Measurements from ENCODE around the gene FOXJ3. TPM values are rescaled to one million over a fixed set of nuclear protein-coding genes. Genes with fewer than 3 reads are reported as not detected.

Gene FOXJ3
- total RNA-seq, 1 donor: 37.3 TPM

DNA sequence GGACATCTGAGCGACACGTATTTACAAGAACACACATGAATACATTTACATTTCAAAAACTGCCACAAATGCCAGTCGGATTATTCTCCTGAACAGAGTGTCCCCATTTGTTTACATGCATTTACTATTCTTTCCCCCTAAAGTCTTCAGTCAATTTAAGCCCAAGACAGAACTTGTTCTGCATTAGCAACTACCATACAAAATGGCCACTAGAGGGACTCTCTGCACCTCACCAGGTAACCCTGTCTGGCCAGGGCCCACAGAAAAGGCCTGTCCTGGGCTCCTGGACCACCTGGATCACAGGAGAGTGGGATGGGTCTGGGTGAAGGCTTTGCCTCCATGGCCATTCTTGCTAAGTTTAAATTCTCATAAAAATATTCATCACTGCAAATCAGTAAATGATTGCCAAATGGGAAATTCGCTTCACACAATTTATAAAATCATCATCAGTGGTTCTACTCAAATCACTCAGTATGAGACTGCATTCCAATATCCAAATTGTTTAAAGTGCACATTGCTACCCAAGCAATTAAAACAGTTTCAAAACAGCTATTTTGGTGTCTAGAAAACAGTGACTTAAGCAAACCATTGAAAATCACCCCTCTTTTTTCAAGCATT is 158.0 kb downstream of the FOXJ3 start:
- Histone ChIP-seq H3K4me3 (ENCODE audit: insufficient read depth, low read length) (no peak overlapping the region), H3K36me3 (ENCODE audit: insufficient read depth, low read length) (peaks cover 4% of the 10 kb centered on the region), H3K79me2 (ENCODE audit: insufficient read depth, low read length) (no peaks in the 10 kb centered on the region), H4K20me1 (ENCODE audit: insufficient read depth, low read length) (peaks cover 34% of the 10 kb centered on the region), H3K27ac (ENCODE audit: low read depth, low read length) (peak overlapping the region; percentile 5), H3K27me3 (ENCODE audit: insufficient read depth, low read length) (no peaks in the 10 kb centered on the region), H3K4me1 (ENCODE audit: insufficient read depth, low read length) (peaks cover 35% of the 10 kb centered on the region), H3K9me3 (ENCODE audit: low read depth, low read length) (no peaks in the 10 kb centered on the region), H3K4me2 (ENCODE audit: insufficient read depth, low read length) (no peak overlapping the region), H2AFZ (ENCODE audit: low read length) (no peak overlapping the region)
- TF ChIP-seq, protein P1, sequence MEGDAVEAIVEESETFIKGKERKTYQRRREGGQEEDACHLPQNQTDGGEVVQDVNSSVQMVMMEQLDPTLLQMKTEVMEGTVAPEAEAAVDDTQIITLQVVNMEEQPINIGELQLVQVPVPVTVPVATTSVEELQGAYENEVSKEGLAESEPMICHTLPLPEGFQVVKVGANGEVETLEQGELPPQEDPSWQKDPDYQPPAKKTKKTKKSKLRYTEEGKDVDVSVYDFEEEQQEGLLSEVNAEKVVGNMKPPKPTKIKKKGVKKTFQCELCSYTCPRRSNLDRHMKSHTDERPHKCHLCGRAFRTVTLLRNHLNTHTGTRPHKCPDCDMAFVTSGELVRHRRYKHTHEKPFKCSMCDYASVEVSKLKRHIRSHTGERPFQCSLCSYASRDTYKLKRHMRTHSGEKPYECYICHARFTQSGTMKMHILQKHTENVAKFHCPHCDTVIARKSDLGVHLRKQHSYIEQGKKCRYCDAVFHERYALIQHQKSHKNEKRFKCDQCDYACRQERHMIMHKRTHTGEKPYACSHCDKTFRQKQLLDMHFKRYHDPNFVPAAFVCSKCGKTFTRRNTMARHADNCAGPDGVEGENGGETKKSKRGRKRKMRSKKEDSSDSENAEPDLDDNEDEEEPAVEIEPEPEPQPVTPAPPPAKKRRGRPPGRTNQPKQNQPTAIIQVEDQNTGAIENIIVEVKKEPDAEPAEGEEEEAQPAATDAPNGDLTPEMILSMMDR (IDR thresholded peaks at IDR 0.05; ENCODE audit: extremely low read depth, low read depth, low read length): peak; percentile 86
- DNase-seq (ENCODE audit: insufficient read length, low spot score, missing footprints): peak; percentile 76

DNA sequence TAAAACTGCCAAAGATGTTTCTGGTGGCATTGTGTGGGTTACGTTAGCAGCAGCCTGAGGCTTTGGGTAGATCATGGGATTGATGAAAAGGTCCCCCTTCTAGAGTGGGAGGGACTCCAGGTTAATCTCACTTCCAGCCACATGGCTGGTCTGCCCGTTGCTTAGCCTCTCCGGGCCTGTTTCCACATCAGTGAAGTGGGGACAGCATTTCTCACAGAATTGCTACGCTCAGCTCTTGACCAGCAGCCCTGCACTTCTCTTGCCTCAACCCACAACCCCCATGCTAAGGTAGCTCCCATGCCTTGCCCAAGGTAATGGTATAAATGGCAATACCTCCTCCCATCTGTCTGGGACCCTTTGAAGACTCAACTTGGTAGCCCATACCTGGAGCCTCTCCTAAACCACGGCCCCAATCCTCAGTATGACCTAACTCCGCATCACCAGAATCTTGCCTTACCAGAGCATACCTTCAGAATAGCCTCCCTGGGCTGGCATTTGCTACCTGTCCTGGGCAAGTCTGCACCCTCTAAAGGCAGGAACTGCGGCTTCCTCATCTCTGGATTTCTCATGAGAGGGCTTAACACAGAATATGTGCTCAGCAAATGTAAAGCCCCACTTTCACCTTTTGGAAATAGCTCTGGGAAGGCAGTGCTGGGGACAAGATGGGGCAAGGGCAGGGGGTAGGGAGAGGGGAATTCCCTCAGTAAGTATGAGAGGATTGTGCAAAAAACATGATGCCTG is 159.6 kb downstream of the FOXJ3 start:
- Histone ChIP-seq H3K4me2 (ENCODE audit: insufficient read depth, low read length) (no peak overlapping the region), H3K27me3 (ENCODE audit: insufficient read depth, low read length) (no peaks in the 10 kb centered on the region), H3K36me3 (ENCODE audit: insufficient read depth, low read length) (peaks cover 4% of the 10 kb centered on the region), H3K27ac (ENCODE audit: low read depth, low read length) (no peak overlapping the region), H3K4me1 (ENCODE audit: insufficient read depth, low read length) (peaks cover 35% of the 10 kb centered on the region), H3K79me2 (ENCODE audit: insufficient read depth, low read length) (no peaks in the 10 kb centered on the region), H3K4me3 (ENCODE audit: insufficient read depth, low read length) (no peak overlapping the region), H4K20me1 (ENCODE audit: insufficient read depth, low read length) (peaks cover 34% of the 10 kb centered on the region), H2AFZ (ENCODE audit: low read length) (no peak overlapping the region), H3K9me3 (ENCODE audit: low read depth, low read length) (no peaks in the 10 kb centered on the region)
- no peak for DNase-seq (ENCODE audit: insufficient read length, low spot score, missing footprints)
- TF ChIP-seq, protein P1 (IDR thresholded peaks at IDR 0.05; ENCODE audit: extremely low read depth, low read depth, low read length): no peak

DNA sequence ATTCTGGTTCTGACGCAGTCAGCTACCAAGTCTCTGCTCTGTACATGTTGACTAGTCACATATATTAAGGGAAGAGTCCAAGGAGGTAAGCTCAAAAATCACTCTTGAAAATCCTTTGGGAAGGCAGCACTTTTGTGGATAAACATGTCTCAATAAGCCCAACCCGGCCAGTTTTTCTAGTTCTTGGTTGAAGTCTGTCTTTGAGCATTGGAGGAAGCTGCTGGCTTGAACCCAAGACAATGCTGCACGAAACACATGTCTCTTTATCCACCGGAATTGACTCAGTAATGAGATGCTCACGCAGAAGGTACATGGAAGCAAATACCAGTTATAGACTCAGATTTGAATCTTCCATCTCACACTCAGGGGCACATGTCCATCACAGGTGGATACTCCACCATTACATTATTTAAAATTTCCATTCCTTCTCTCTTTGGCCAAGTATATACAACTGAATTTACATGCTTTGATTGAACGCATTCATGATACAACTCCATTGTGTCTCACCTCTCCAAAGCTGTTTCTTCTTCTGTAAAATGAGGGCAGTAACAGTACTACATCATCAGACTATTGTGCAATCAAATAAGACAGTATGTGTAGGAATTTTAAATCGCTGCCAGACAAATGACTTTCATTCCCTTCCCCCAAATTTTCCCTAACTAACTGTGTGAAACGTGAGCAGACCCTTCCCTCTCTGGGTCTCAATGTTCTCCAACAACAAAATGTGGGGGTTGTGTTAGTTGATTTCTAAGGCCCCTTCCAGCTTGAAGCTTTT is 160.9 kb downstream of the FOXJ3 start:
- TF ChIP-seq, protein P1 (IDR thresholded peaks at IDR 0.05; ENCODE audit: extremely low read depth, low read depth, low read length): no peak
- H3K27ac ChIP-seq (ENCODE audit: low read depth, low read length): no peak overlapping the region
- H4K20me1 ChIP-seq (ENCODE audit: insufficient read depth, low read length): peaks cover 25% of the 10 kb centered on the region
- H3K9me3 ChIP-seq (ENCODE audit: low read depth, low read length): no peaks in the 10 kb centered on the region
- no peak overlapping the region for H3K4me2 ChIP-seq (ENCODE audit: insufficient read depth, low read length)
- no peaks in the 10 kb centered on the region for H3K79me2 ChIP-seq (ENCODE audit: insufficient read depth, low read length)
- no peaks in the 10 kb centered on the region for H3K36me3 ChIP-seq (ENCODE audit: insufficient read depth, low read length)
- DNase-seq (ENCODE audit: insufficient read length, low spot score, missing footprints): peak; percentile 66
- peaks cover 26% of the 10 kb centered on the region for H3K4me1 ChIP-seq (ENCODE audit: insufficient read depth, low read length)
- H3K4me3 ChIP-seq (ENCODE audit: insufficient read depth, low read length): no peak overlapping the region
- H2AFZ ChIP-seq (ENCODE audit: low read length): no peak overlapping the region
- H3K27me3 ChIP-seq (ENCODE audit: insufficient read depth, low read length): no peaks in the 10 kb centered on the region

Data from osteoblast (primary cell).